Measurements from ENCODE around the gene GALNT18. TPM values are rescaled to one million over a fixed set of nuclear protein-coding genes. Genes with fewer than 3 reads are reported as not detected.

The GALNT18 gene
- total RNA-seq, 1 experiment from 2014 or later: 14.1 TPM

DNA sequence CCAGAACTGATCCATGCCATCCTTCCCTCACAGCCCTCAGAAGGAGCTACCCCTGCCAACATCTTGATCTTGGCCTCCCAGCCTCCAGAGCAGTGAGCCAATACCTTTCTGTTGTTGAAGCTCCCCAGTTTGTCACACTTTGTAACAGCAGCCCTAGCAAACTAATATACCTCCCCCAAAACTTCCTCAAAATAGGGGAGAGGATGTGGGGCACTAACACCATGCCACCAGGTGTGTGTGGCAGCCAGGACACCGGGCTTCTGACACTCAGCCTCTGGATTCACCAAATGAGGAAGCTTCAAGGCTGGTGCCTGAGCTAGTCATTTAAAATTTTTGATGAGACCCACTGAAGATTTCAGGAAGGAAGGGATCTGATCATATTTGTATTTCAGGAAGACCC is 353.7 kb downstream of the GALNT18 start:
- no TSS peak for BruUV-seq (replicated peaks)
- Mint-ChIP-seq H3K27me3 (ENCODE audit: insufficient read depth, unreplicated experiment) (no peaks in the 10 kb centered on the region), H3K4me3 (ENCODE audit: unreplicated experiment) (no peak overlapping the region), H3K36me3 (ENCODE audit: insufficient read depth, unreplicated experiment) (no peaks in the 10 kb centered on the region), H3K9me3 (ENCODE audit: unreplicated experiment) (no peaks in the 10 kb centered on the region), H3K4me1 (ENCODE audit: insufficient read depth, unreplicated experiment) (peaks cover 9% of the 10 kb centered on the region), H3K27ac (ENCODE audit: low read depth, unreplicated experiment) (no peak overlapping the region)
- TF ChIP-seq, protein P1, sequence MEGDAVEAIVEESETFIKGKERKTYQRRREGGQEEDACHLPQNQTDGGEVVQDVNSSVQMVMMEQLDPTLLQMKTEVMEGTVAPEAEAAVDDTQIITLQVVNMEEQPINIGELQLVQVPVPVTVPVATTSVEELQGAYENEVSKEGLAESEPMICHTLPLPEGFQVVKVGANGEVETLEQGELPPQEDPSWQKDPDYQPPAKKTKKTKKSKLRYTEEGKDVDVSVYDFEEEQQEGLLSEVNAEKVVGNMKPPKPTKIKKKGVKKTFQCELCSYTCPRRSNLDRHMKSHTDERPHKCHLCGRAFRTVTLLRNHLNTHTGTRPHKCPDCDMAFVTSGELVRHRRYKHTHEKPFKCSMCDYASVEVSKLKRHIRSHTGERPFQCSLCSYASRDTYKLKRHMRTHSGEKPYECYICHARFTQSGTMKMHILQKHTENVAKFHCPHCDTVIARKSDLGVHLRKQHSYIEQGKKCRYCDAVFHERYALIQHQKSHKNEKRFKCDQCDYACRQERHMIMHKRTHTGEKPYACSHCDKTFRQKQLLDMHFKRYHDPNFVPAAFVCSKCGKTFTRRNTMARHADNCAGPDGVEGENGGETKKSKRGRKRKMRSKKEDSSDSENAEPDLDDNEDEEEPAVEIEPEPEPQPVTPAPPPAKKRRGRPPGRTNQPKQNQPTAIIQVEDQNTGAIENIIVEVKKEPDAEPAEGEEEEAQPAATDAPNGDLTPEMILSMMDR (IDR thresholded peaks at IDR 0.05; ENCODE audit: unreplicated experiment): no peak
- no peak for DNase-seq (ENCODE audit: unreplicated experiment)
- CTCF ChIA-PET: interaction anchor here (0.6 to 7.9 kb wide), 5 partner anchors 87 to 334 kb away, joined by 3 to 63 read pairs (median 4); no protein-coding TSS in a partner anchor
- intact Hi-C loops (cut with micrococcal nuclease): loop anchor here (5.0 to 10.0 kb wide), 2 partner anchors 323 to 476 kb away; no protein-coding TSS in a partner anchor
- POLR2A ChIA-PET: no interaction called here

DNA sequence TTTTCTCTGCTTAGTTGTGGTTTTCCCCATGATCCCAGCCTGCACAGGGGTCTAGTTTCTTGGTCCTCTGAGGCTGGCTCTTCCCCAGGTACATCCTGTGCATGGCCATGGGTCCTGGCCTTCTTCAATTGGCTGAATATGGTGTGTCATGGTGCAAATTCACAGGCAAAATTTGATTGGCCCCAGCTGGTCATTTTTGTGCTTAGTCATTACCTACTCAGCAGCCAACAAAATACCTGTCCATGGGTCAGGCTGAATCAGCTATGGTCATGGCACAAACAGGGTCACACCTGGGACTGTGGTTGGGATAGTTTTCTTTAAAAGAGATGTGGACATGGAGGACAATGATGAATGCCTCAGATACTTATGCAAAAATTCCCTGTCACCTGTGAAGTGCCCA is 354.5 kb downstream of the GALNT18 start:
- DNase-seq (ENCODE audit: unreplicated experiment): no peak
- BruUV-seq (replicated peaks): no TSS peak
- ChIA-PET POLR2A (no interaction called here), CTCF (interaction anchor here (0.6 to 7.9 kb wide), 8 partner anchors 11 to 495 kb away, joined by 3 to 63 read pairs (median 4); no protein-coding TSS in a partner anchor)
- H3K9me3 Mint-ChIP-seq (ENCODE audit: unreplicated experiment): no peaks in the 10 kb centered on the region
- no peaks in the 10 kb centered on the region for H3K36me3 Mint-ChIP-seq (ENCODE audit: insufficient read depth, unreplicated experiment)
- H3K27ac Mint-ChIP-seq (ENCODE audit: low read depth, unreplicated experiment): no peak overlapping the region
- no peaks in the 10 kb centered on the region for H3K27me3 Mint-ChIP-seq (ENCODE audit: insufficient read depth, unreplicated experiment)
- no peak overlapping the region for H3K4me3 Mint-ChIP-seq (ENCODE audit: unreplicated experiment)
- TF ChIP-seq, protein P1 (IDR thresholded peaks at IDR 0.05; ENCODE audit: unreplicated experiment): no peak
- intact Hi-C loops (cut with micrococcal nuclease): loop anchor here (5.0 to 10.0 kb wide), 2 partner anchors 323 to 475 kb away; no protein-coding TSS in a partner anchor
- peaks cover 9% of the 10 kb centered on the region for H3K4me1 Mint-ChIP-seq (ENCODE audit: insufficient read depth, unreplicated experiment)

DNA sequence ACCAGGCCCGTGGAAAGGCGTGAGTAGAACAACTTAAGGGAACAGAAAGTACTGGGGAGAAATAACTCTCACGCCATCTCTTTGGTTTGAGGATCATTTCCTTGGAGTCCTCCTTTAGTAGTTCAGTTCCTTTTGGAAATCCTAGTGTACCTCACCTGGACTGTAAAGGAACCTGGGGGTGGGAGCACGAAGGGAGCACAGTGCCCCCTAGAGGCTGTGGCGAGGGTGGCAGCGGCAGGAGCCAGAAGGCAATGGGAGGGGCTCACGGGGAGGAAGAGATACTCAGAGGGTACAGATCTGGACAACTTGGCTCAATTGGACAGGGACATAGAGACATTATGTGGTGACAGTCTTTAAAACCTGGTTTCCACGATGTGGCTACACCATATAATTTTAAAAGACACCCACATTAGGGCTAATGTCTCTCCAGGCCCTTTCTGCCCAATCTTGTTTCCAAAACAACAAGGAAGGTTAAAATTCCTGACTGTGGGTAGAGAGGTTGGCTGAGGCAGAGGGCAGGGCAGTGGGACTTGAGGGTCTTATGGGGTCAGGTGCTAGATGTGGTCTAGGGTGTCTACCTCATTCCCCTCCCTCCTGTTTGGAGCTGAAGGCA is 355.7 kb downstream of the GALNT18 start:
- TF ChIP-seq, protein P1 (IDR thresholded peaks at IDR 0.05; ENCODE audit: unreplicated experiment): peak; percentile 84
- H3K4me1 Mint-ChIP-seq (ENCODE audit: insufficient read depth, unreplicated experiment): peaks cover 9% of the 10 kb centered on the region
- peak; percentile 62 for DNase-seq (ENCODE audit: unreplicated experiment)
- ChIA-PET POLR2A (interaction anchor here (0.6 kb wide), 1 partner anchor 13 kb away, joined by 3 read pairs; no protein-coding TSS in a partner anchor), CTCF (interaction anchor here (0.6 to 7.9 kb wide), 14 partner anchors 12 to 521 kb away, joined by 3 to 63 read pairs (median 4); no protein-coding TSS in a partner anchor)
- H3K9me3 Mint-ChIP-seq (ENCODE audit: unreplicated experiment): no peaks in the 10 kb centered on the region
- no TSS peak for BruUV-seq (replicated peaks)
- H3K27me3 Mint-ChIP-seq (ENCODE audit: insufficient read depth, unreplicated experiment): no peaks in the 10 kb centered on the region
- H3K4me3 Mint-ChIP-seq (ENCODE audit: unreplicated experiment): no peak overlapping the region
- H3K36me3 Mint-ChIP-seq (ENCODE audit: insufficient read depth, unreplicated experiment): no peaks in the 10 kb centered on the region
- H3K27ac Mint-ChIP-seq (ENCODE audit: low read depth, unreplicated experiment): no peak overlapping the region
- intact Hi-C loops (cut with micrococcal nuclease): loop anchor here (1.0 to 10.0 kb wide), 3 partner anchors 238 to 474 kb away; no protein-coding TSS in a partner anchor

DNA sequence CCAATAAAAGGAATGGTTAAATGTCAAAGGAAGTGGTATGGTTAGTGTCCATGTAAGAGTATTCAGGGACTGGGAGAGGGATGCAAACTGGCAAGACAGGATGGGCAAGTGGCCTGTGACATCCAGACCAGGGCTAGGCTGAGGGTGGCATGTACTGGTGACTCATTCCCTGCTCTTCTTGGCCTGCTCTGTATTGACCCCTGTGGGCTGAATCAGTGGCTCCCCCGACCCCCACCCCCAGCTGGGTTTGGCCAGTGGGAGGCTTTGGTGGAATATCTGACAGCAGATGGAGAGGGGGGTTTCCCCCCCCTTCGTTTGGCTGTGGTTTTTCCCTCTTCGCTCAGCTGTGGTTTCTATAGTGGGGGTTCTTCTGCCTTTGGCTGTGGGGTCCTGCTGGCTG is 356.5 kb downstream of the GALNT18 start:
- CTCF ChIA-PET: interaction anchor here (0.6 to 7.9 kb wide), 8 partner anchors 14 to 494 kb away, joined by 3 to 63 read pairs (median 4); no protein-coding TSS in a partner anchor
- H3K4me1 Mint-ChIP-seq (ENCODE audit: insufficient read depth, unreplicated experiment): peaks cover 9% of the 10 kb centered on the region
- H3K27ac Mint-ChIP-seq (ENCODE audit: low read depth, unreplicated experiment): no peak overlapping the region
- no peak for DNase-seq (ENCODE audit: unreplicated experiment)
- POLR2A ChIA-PET: no interaction called here
- H3K27me3 Mint-ChIP-seq (ENCODE audit: insufficient read depth, unreplicated experiment): no peaks in the 10 kb centered on the region
- H3K4me3 Mint-ChIP-seq (ENCODE audit: unreplicated experiment): no peak overlapping the region
- H3K36me3 Mint-ChIP-seq (ENCODE audit: insufficient read depth, unreplicated experiment): no peaks in the 10 kb centered on the region
- H3K9me3 Mint-ChIP-seq (ENCODE audit: unreplicated experiment): no peaks in the 10 kb centered on the region
- intact Hi-C loops (cut with micrococcal nuclease): loop anchor here (5.0 to 10.0 kb wide), 2 partner anchors 321 to 473 kb away; no protein-coding TSS in a partner anchor
- TF ChIP-seq, protein P1 (IDR thresholded peaks at IDR 0.05; ENCODE audit: unreplicated experiment): no peak
- BruUV-seq (replicated peaks): no TSS peak

All from MCF 10A (cell line).